Activated naive CD8-positive, alpha-beta T cell treated with anti-CD3 and anti-CD28 coated beads for 36 hours (primary cell): Measurements from ENCODE around the gene CLK2. TPM values are rescaled to one million over a fixed set of nuclear protein-coding genes. Genes with fewer than 3 reads are reported as not detected.
"Not testable (repeated sequence)": the region's sequence is repeated elsewhere in the genome, so short reads cannot be mapped to it uniquely, and the experiment has no call there.

ENCODE experiments used
- DNase-seq: peaks from one replicate; pipeline ENCODE4 v3.0.0; 2021
- H3K27ac Mint-ChIP-seq: one replicate; pipeline ENCODE4 v1.8.0; 2022; ENCODE audit warnings: mild to moderate bottlenecking, moderate library complexity, mixed read lengths
- H3K27me3 Mint-ChIP-seq: one replicate; pipeline ENCODE4 v1.8.0; 2022; ENCODE audit warnings: mild to moderate bottlenecking, mixed read lengths
- H3K36me3 Mint-ChIP-seq: one replicate; pipeline ENCODE4 v1.8.0; 2021; ENCODE audit warnings: mild to moderate bottlenecking, mixed read lengths
- H3K4me1 Mint-ChIP-seq: one replicate; pipeline ENCODE4 v1.8.0; 2021; ENCODE audit warnings: mixed read lengths
- H3K4me3 Mint-ChIP-seq: one replicate; pipeline ENCODE4 v1.8.0; 2022; ENCODE audit warnings: mild to moderate bottlenecking, moderate library complexity, mixed read lengths
- H3K9me3 Mint-ChIP-seq: one replicate; pipeline ENCODE4 v1.8.0; 2022; ENCODE audit warnings: mixed read lengths
- total RNA-seq, 2 experiments: library from RNA; stranded (reverse); gene quantifications; one replicate each; pipeline ENCODE4 v1.2.3, GENCODE V29; 2021

The CLK2 gene
- total RNA-seq, 2 experiments from 2014 or later, result 61.4 to 65.9 TPM

GRCh38 chr1:155223047-155223446 lies 50.3 kb downstream of the CLK2 start:
- no peak overlapping the region for H3K4me3 Mint-ChIP-seq
- H3K27me3 Mint-ChIP-seq, result no peaks in the 10 kb centered on the region
- peaks cover 33% of the 10 kb centered on the region for H3K4me1 Mint-ChIP-seq
- peaks cover 12% of the 10 kb centered on the region for H3K36me3 Mint-ChIP-seq
- no peaks in the 10 kb centered on the region for H3K9me3 Mint-ChIP-seq
- no peak for DNase-seq
- H3K27ac Mint-ChIP-seq, result no peak overlapping the region

GRCh38 chr1:155220211-155220965 lies 52.9 kb downstream of the CLK2 start:
- not testable (repeated sequence) for H3K27ac Mint-ChIP-seq, H3K4me3 Mint-ChIP-seq, DNase-seq, H3K36me3 Mint-ChIP-seq, H3K27me3 Mint-ChIP-seq, H3K9me3 Mint-ChIP-seq
- peaks cover 18% of the 10 kb centered on the region for H3K4me1 Mint-ChIP-seq

- H3K27ac Mint-ChIP-seq, result no peak overlapping the region
- no peaks in the 10 kb centered on the region for H3K9me3 Mint-ChIP-seq
- no peak for DNase-seq
- peaks cover 17% of the 10 kb centered on the region for H3K4me1 Mint-ChIP-seq
- peak overlapping the region; percentile 29 for H3K4me3 Mint-ChIP-seq
- H3K36me3 Mint-ChIP-seq, result peaks cover 5% of the 10 kb centered on the region
- H3K27me3 Mint-ChIP-seq, result no peaks in the 10 kb centered on the region
These were observed 53.7 kb downstream of the CLK2 start for GRCh38 chr1:155219592-155220031.

GRCh38 chr1:155218854-155219591 lies 54.3 kb downstream of the CLK2 start:
- Mint-ChIP-seq H3K36me3 (peaks cover 1% of the 10 kb centered on the region), H3K9me3 (no peaks in the 10 kb centered on the region), H3K4me3 (peak overlapping the region; percentile 51), H3K27me3 (no peaks in the 10 kb centered on the region), H3K27ac (peak overlapping the region; percentile 43), H3K4me1 (peaks cover 17% of the 10 kb centered on the region)
- no peak for DNase-seq

- H3K36me3 Mint-ChIP-seq, H3K9me3 Mint-ChIP-seq, DNase-seq, H3K4me3 Mint-ChIP-seq, H3K27me3 Mint-ChIP-seq: not testable (repeated sequence)
- peaks cover 23% of the 10 kb centered on the region for H3K4me1 Mint-ChIP-seq
- peak overlapping the region; percentile 2 for H3K27ac Mint-ChIP-seq
These were observed 58.6 kb downstream of the CLK2 start for GRCh38 chr1:155214702-155215101.

Other genes with a start within 250 kb of the CLK2 start
- under 1 TPM; 0.20 to 0.31 TPM for gene DCST2, start 239.7 kb downstream of the CLK2 start, total RNA-seq
- not detected for gene DCST1, start 239.7 kb downstream of the CLK2 start, total RNA-seq
- gene ADAM15, start 222.2 kb downstream of the CLK2 start, total RNA-seq, result 10 to 100 TPM; 31.6 to 32.5 TPM
- gene EFNA4, start 209.8 kb downstream of the CLK2 start, total RNA-seq, result 1 to 10 TPM; 2.1 to 2.5 TPM
- gene EFNA3, start 194.7 kb downstream of the CLK2 start, total RNA-seq, result 1 to 10 TPM; 4.5 to 4.6 TPM
- gene EFNA1, start 145.6 kb downstream of the CLK2 start, total RNA-seq, result under 1 TPM; 0.49 to 0.74 TPM
- 10 to 100 TPM; 50.6 to 51.3 TPM for gene SLC50A1, start 137.7 kb downstream of the CLK2 start, total RNA-seq
- 10 to 100 TPM; 26.8 to 29.2 TPM for gene DPM3, start 133.0 kb downstream of the CLK2 start, total RNA-seq
- 100 to 1,000 TPM; 135 to 145 TPM for gene KRTCAP2, start 100.2 kb downstream of the CLK2 start, total RNA-seq
- gene TRIM46, start 99.7 kb downstream of the CLK2 start, total RNA-seq, result 1 to 10 TPM; 4.6 to 4.9 TPM
- 1 to 10 TPM; 7.4 to 9.3 TPM for gene THBS3, start 65.6 kb downstream of the CLK2 start, total RNA-seq
- 10 to 100 TPM; 68.0 to 72.5 TPM for gene MTX1, start 64.8 kb downstream of the CLK2 start, total RNA-seq
- 10 to 100 TPM; 46.6 to 49.7 TPM for gene ENTREP3, start 18.0 kb downstream of the CLK2 start, total RNA-seq
- 100 to 1,000 TPM; 108 to 117 TPM for gene SCAMP3, start 11.1 kb downstream of the CLK2 start, total RNA-seq
- gene HCN3, start 4.0 kb upstream of the CLK2 start, total RNA-seq, result 1 to 10 TPM; 1.5 to 1.6 TPM
- not detected for gene PKLR, start 27.9 kb upstream of the CLK2 start, total RNA-seq
- gene FDPS, start 35.4 kb upstream of the CLK2 start, total RNA-seq, result 100 to 1,000 TPM; 256 to 264 TPM
- gene RUSC1, start 47.4 kb upstream of the CLK2 start, total RNA-seq, result 10 to 100 TPM; 23.7 to 24.2 TPM